OCI-LY7 (cell line): ENCODE data around the gene DCC. TPM values are rescaled to one million over a fixed set of nuclear protein-coding genes. Genes with fewer than 3 reads are reported as not detected.

Experiments used
- BruUV-seq: library from RNA; stranded (reverse); fragments of 400-500 nt; replicated peaks from 2 replicates; lab custom pipeline; 2021; lab: Mats Ljungman, UMichigan
- CTCF ChIA-PET: fragments of 300-600 bp; sonication (Branson Sonifier 250); formaldehyde crosslinking; loops from one replicate; lab custom pipeline; 2022; ENCODE audit warnings: antibody characterized with exemption; ENCODE audit not compliant: unreplicated experiment; lab: Charles Lee
- POLR2A ChIA-PET: fragments of 300-600 bp; sonication (Branson Sonifier 250); formaldehyde crosslinking; loops from one replicate; lab custom pipeline; 2022; ENCODE audit warnings: antibody characterized with exemption; lab: Charles Lee
- DNase-seq: peaks from one replicate; pipeline ENCODE4 v3.0.0-alpha.2; 2015; ENCODE audit warnings: low spot score
- H2AFZ ChIP-seq: fragments of 200-600 bp; sonication (generic), shearing (Covaris generic); 2 replicates; pipeline ENCODE4 v1.6.1; 2014; ENCODE audit warnings: mild to moderate bottlenecking, antibody characterized with exemption, low read length, moderate library complexity
- H3K27ac ChIP-seq: fragments of 200-600 bp; sonication (generic); 2 replicates; pipeline ENCODE4 v1.5.1; 2014; ENCODE audit warnings: mixed run types, low read depth, mild to moderate bottlenecking, moderate library complexity, low read length, inconsistent platforms; ENCODE audit not compliant: poor library complexity, severe bottlenecking
- H3K36me3 ChIP-seq: fragments of 200-600 bp; sonication (generic); 2 replicates; pipeline ENCODE4 v1.6.1; 2014; ENCODE audit warnings: mild to moderate bottlenecking, antibody characterized with exemption, low read length, moderate library complexity, mixed read lengths; ENCODE audit not compliant: insufficient read depth
- H3K4me1 ChIP-seq: fragments of 200-600 bp; sonication (generic); 2 replicates; pipeline ENCODE4 v1.5.1; 2014; ENCODE audit warnings: mild to moderate bottlenecking, low read length; ENCODE audit not compliant: insufficient read depth, poor library complexity, severe bottlenecking
- H3K4me2 ChIP-seq: fragments of 200-600 bp; sonication (generic); 2 replicates; pipeline ENCODE4 v1.6.1; 2014; ENCODE audit warnings: mild to moderate bottlenecking, low read length
- H3K4me3 ChIP-seq: fragments of 200-600 bp; sonication (generic); 2 replicates; pipeline ENCODE4 v1.5.1; 2014; ENCODE audit warnings: mild to moderate bottlenecking, low read depth, low read length; ENCODE audit not compliant: poor library complexity, severe bottlenecking
- H3K79me2 ChIP-seq: fragments of 200-600 bp; sonication (generic); 2 replicates; pipeline ENCODE4 v1.6.1; 2016; ENCODE audit warnings: low read depth, mild to moderate bottlenecking, low read length, moderate library complexity, mixed read lengths; ENCODE audit not compliant: insufficient read depth
- H3K9me2 ChIP-seq: fragments of 200-600 bp; sonication (generic); 2 replicates; pipeline ENCODE4 v1.6.1; 2016; ENCODE audit warnings: mild to moderate bottlenecking, low read length, mixed read lengths; ENCODE audit not compliant: insufficient read depth
- H3K9me3 ChIP-seq: fragments of 200-600 bp; sonication (generic); 2 replicates; pipeline ENCODE4 v1.6.1; 2014; ENCODE audit warnings: mild to moderate bottlenecking, mixed run types, low read length, mixed read lengths
- H4K20me1 ChIP-seq: fragments of 200-600 bp; sonication (generic); 2 replicates; pipeline ENCODE4 v1.6.1; 2014; ENCODE audit warnings: mild to moderate bottlenecking, antibody characterized with exemption, low read length, moderate library complexity, mixed read lengths; ENCODE audit not compliant: insufficient read depth
- CTCF ChIP-seq: fragments of 200-600 bp; sonication (generic); conservative IDR thresholded peaks from 2 replicates; pipeline ENCODE4 v1.5.1; 2014; ENCODE audit warnings: mild to moderate bottlenecking, antibody characterized with exemption, low read length, moderate library complexity, mixed read lengths
- EZH2phosphoT487 ChIP-seq: fragments of 200-600 bp; sonication (generic); IDR thresholded peaks from 2 replicates; pipeline ENCODE4 v1.6.1; 2018; ENCODE audit warnings: low read depth, borderline replicate concordance, mild to moderate bottlenecking, mixed run types, antibody characterized with exemption, low read length, moderate library complexity, mixed read lengths
- intact Hi-C: fragments of 100-400 bp; cut with micrococcal nuclease; formaldehyde crosslinking; loops from one replicate; pipeline ENCODE4 v1.10.0; 2022; ENCODE audit not compliant: unreplicated experiment
- total RNA-seq, 2 experiments: library from RNA; depleted of rRNA in 1 of 2; stranded (reverse); fragments of >200 nt in 1 of 2; shearing (Covaris generic) in 1 of 2; gene quantifications; 2 replicates each; pipeline ENCODE4 v1.2.3, GENCODE V29; 2014 to 2022

Gene DCC
- total RNA-seq, 2 experiments from 2014 or later = not detected

DNA sequence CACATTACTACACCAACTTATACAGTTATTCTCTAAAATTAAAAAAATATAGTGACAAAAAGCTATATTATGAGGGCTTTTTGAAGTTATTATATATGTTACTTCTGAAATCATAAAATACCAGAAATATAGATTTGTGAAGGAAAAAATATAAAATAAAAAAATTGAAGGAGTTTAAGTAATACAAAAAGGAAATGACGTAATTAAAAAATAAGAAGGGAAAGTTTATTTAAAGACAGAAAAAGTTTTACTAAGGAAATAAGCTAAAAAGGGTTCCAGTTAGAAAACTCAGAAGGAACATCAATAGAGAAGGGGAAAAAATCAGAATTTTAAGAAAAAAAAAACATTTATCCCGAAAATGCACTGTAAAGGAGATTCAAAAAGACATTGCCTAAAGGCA is 1187.4 kb downstream of the DCC start:
- no peaks in the 10 kb centered on the region for H3K9me3 ChIP-seq
- H3K9me2 ChIP-seq = no peaks in the 10 kb centered on the region
- H3K79me2 ChIP-seq = no peaks in the 10 kb centered on the region
- intact Hi-C loops = no loop called here
- no peak overlapping the region for H2AFZ ChIP-seq
- no peak overlapping the region for H3K4me2 ChIP-seq
- no peaks in the 10 kb centered on the region for H3K36me3 ChIP-seq
- H4K20me1 ChIP-seq = no peaks in the 10 kb centered on the region
- no peak overlapping the region for H3K4me3 ChIP-seq
- no peaks in the 10 kb centered on the region for H3K4me1 ChIP-seq
- CTCF ChIA-PET = no interaction called here
- TF ChIP-seq EZH2phosphoT487 = no peak
- TF ChIP-seq CTCF = no peak
- H3K27ac ChIP-seq = no peak overlapping the region
- no peak for DNase-seq
- POLR2A ChIA-PET = no interaction called here
- BruUV-seq = no TSS peak

GRCh38 chr18:53531187-53531586 is 1191.2 kb downstream of the DCC start:
- CTCF ChIA-PET = no interaction called here
- H3K4me1 ChIP-seq = no peaks in the 10 kb centered on the region
- intact Hi-C loops = no loop called here
- no peaks in the 10 kb centered on the region for H3K36me3 ChIP-seq
- no peak for DNase-seq
- H3K27ac ChIP-seq = no peak overlapping the region
- no peaks in the 10 kb centered on the region for H3K9me2 ChIP-seq
- no peaks in the 10 kb centered on the region for H3K79me2 ChIP-seq
- TF ChIP-seq CTCF (no peak), EZH2phosphoT487 (no peak)
- no peak overlapping the region for H3K4me2 ChIP-seq
- POLR2A ChIA-PET = no interaction called here
- no peak overlapping the region for H3K4me3 ChIP-seq
- no peaks in the 10 kb centered on the region for H4K20me1 ChIP-seq
- no peaks in the 10 kb centered on the region for H3K9me3 ChIP-seq
- H2AFZ ChIP-seq = no peak overlapping the region
- BruUV-seq = no TSS peak

GRCh38 chr18:53531896-53532295 is 1191.9 kb downstream of the DCC start:
- no peaks in the 10 kb centered on the region for H3K36me3 ChIP-seq
- H3K79me2 ChIP-seq = no peaks in the 10 kb centered on the region
- H2AFZ ChIP-seq = no peak overlapping the region
- POLR2A ChIA-PET = no interaction called here
- H3K9me2 ChIP-seq = no peaks in the 10 kb centered on the region
- no peaks in the 10 kb centered on the region for H4K20me1 ChIP-seq
- no peak overlapping the region for H3K27ac ChIP-seq
- H3K4me3 ChIP-seq = no peak overlapping the region
- no peak for DNase-seq
- H3K4me2 ChIP-seq = no peak overlapping the region
- H3K4me1 ChIP-seq = no peaks in the 10 kb centered on the region
- TF ChIP-seq CTCF (no peak), EZH2phosphoT487 (no peak)
- no TSS peak for BruUV-seq
- no peaks in the 10 kb centered on the region for H3K9me3 ChIP-seq
- CTCF ChIA-PET = no interaction called here
- intact Hi-C loops = no loop called here
